ENCODE measurements around the gene LY6G5C.

DNA sequence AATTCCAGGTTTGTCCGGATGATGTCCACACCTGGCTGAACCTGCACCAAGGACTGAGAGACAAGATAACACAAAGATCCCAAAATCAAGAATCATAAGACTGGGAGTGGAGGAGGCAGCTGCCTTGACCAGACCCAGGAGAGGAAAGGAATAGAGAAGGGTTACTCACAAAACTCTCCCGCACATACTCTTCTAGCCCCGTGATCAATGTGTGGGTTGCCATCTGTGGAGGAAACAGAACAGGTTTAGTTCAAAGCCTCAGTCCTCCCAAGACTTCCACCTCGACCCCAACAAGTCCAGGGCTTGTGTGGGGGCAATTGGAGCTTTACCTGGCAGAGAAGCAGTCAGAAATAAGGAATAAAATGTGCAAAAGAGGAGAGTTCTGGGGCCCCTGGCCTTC is 39.5 kb downstream of the LY6G5C start:
- TF ChIP-seq, protein P1, sequence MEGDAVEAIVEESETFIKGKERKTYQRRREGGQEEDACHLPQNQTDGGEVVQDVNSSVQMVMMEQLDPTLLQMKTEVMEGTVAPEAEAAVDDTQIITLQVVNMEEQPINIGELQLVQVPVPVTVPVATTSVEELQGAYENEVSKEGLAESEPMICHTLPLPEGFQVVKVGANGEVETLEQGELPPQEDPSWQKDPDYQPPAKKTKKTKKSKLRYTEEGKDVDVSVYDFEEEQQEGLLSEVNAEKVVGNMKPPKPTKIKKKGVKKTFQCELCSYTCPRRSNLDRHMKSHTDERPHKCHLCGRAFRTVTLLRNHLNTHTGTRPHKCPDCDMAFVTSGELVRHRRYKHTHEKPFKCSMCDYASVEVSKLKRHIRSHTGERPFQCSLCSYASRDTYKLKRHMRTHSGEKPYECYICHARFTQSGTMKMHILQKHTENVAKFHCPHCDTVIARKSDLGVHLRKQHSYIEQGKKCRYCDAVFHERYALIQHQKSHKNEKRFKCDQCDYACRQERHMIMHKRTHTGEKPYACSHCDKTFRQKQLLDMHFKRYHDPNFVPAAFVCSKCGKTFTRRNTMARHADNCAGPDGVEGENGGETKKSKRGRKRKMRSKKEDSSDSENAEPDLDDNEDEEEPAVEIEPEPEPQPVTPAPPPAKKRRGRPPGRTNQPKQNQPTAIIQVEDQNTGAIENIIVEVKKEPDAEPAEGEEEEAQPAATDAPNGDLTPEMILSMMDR (IDR thresholded peaks at IDR 0.05), result no peak
- no peak for TF ChIP-seq POLR2A (IDR thresholded peaks at IDR 0.05)

Data from adrenal gland (tissue), 5 donors.